Vagina (tissue), 2 donors: ENCODE results near the gene MCM9. TPM values are rescaled to one million over a fixed set of nuclear protein-coding genes. Genes with fewer than 3 reads are reported as not detected.

Experiments
- DNase-seq, 2 donors: peaks; one replicate each; pipeline ENCODE4 v3.0.0-alpha.2; 2017; ENCODE audit errors: extremely low spot score in 2 of 2
- H3K27ac ChIP-seq: fragments of 200-600 bp; sonication (generic); one replicate; pipeline ENCODE4 v1.5.1; 2019
- H3K27me3 ChIP-seq: fragments of 200-600 bp; sonication (generic); one replicate; pipeline ENCODE4 v1.5.1; 2019
- H3K36me3 ChIP-seq, 2 donors: fragments of 200-600 bp; sonication (generic); one replicate each; pipeline ENCODE4 v1.5.1; 2017 to 2019
- H3K4me1 ChIP-seq: fragments of 200-600 bp; sonication (generic); one replicate; pipeline ENCODE4 v1.5.1; 2019
- H3K4me3 ChIP-seq, 2 donors: fragments of 200-600 bp; sonication (generic); 1 replicate in 1 of 2; 2 replicates in 1 of 2; pipeline ENCODE4 v1.5.1; 2016 to 2019
- H3K9me3 ChIP-seq: fragments of 200-600 bp; sonication (generic); one replicate; pipeline ENCODE4 v1.5.1; 2019
- CTCF ChIP-seq, 3 experiments: fragments of 450-650 bp in 2 of 3; fragments of 200-600 bp in 1 of 3; sonication (generic) in 1 of 3; IDR thresholded peaks; one replicate each; pipeline ENCODE4 v1.5.1; 2017 to 2019; ENCODE audit warnings: antibody characterized with exemption in 3 of 3, mild to moderate bottlenecking in 2 of 3, moderate library complexity in 2 of 3
- POLR2A ChIP-seq, 2 donors: fragments of 450-650 bp; IDR thresholded peaks; one replicate each; pipeline ENCODE4 v1.6.1; 2017; ENCODE audit warnings: antibody characterized with exemption in 2 of 2, mild to moderate bottlenecking in 2 of 2, moderate library complexity in 2 of 2
- POLR2AphosphoS5 ChIP-seq, 2 donors: sonication (generic); formaldehyde crosslinking; IDR thresholded peaks; one replicate each; pipeline ENCODE4 v1.9.0; 2017; ENCODE audit warnings: antibody characterized with exemption in 2 of 2, mild to moderate bottlenecking in 2 of 2, low read depth in 1 of 2; ENCODE audit not compliant: insufficient read depth in 1 of 2
- intact Hi-C: fragments of 100-400 bp; cut with DNase I; formaldehyde crosslinking; loops from one replicate; pipeline ENCODE4 v1.15.1; 2023
- total RNA-seq: library from RNA; depleted of rRNA; stranded (reverse); fragments of >200 nt; gene quantifications from one replicate; pipeline ENCODE4 v1.2.3, GENCODE V29; 2016

MCM9 gene
- total RNA-seq, 1 donor from 2014 or later: 25.8 TPM

GRCh38 chr6:118859517-118860064 is 75.4 kb downstream of the MCM9 start:
- no peak overlapping the region for H3K4me3 ChIP-seq
- intact Hi-C loops: no loop called here
- no peaks in the 10 kb centered on the region for H3K27me3 ChIP-seq
- no peak for DNase-seq
- H3K27ac ChIP-seq: no peak overlapping the region
- no peaks in the 10 kb centered on the region for H3K36me3 ChIP-seq
- no peaks in the 10 kb centered on the region for H3K9me3 ChIP-seq
- peaks cover 2% of the 10 kb centered on the region for H3K4me1 ChIP-seq
- no peak for TF ChIP-seq POLR2AphosphoS5 (IDR thresholded peaks at IDR 0.05; ENCODE audit: insufficient read depth in 1 of 2, low read depth in 1 of 2)
- TF ChIP-seq CTCF (IDR thresholded peaks at IDR 0.05): no peak
- TF ChIP-seq POLR2A (IDR thresholded peaks at IDR 0.05): no peak

GRCh38 chr6:118856301-118856700 is 78.7 kb downstream of the MCM9 start:
- Histone ChIP-seq H3K27me3 (no peaks in the 10 kb centered on the region), H3K27ac (no peak overlapping the region), H3K9me3 (no peaks in the 10 kb centered on the region), H3K4me3 (no peak overlapping the region), H3K4me1 (no peaks in the 10 kb centered on the region), H3K36me3 (no peaks in the 10 kb centered on the region)
- intact Hi-C loops: no loop called here
- no peak for DNase-seq
- TF ChIP-seq POLR2A (IDR thresholded peaks at IDR 0.05): no peak
- TF ChIP-seq CTCF (IDR thresholded peaks at IDR 0.05): no peak
- no peak for TF ChIP-seq POLR2AphosphoS5 (IDR thresholded peaks at IDR 0.05; ENCODE audit: insufficient read depth in 1 of 2, low read depth in 1 of 2)

GRCh38 chr6:118853408-118853807 is 81.6 kb downstream of the MCM9 start:
- DNase-seq: no peak
- H3K36me3 ChIP-seq: no peaks in the 10 kb centered on the region
- no peaks in the 10 kb centered on the region for H3K9me3 ChIP-seq
- intact Hi-C loops: no loop called here
- H3K27me3 ChIP-seq: no peaks in the 10 kb centered on the region
- no peak for TF ChIP-seq POLR2AphosphoS5 (IDR thresholded peaks at IDR 0.05; ENCODE audit: insufficient read depth in 1 of 2, low read depth in 1 of 2)
- TF ChIP-seq POLR2A (IDR thresholded peaks at IDR 0.05): no peak
- no peak for TF ChIP-seq CTCF (IDR thresholded peaks at IDR 0.05)
- H3K27ac ChIP-seq: no peak overlapping the region
- no peak overlapping the region for H3K4me3 ChIP-seq
- no peaks in the 10 kb centered on the region for H3K4me1 ChIP-seq

GRCh38 chr6:118844915-118845314 is 90.0 kb downstream of the MCM9 start:
- TF ChIP-seq POLR2A (IDR thresholded peaks at IDR 0.05): no peak
- no peak for TF ChIP-seq POLR2AphosphoS5 (IDR thresholded peaks at IDR 0.05; ENCODE audit: insufficient read depth in 1 of 2, low read depth in 1 of 2)
- TF ChIP-seq CTCF (IDR thresholded peaks at IDR 0.05): no peak
- no peak for DNase-seq
- no peaks in the 10 kb centered on the region for H3K9me3 ChIP-seq
- H3K27ac ChIP-seq: no peak overlapping the region
- H3K4me3 ChIP-seq: no peak overlapping the region
- H3K36me3 ChIP-seq: peaks cover 0 to 3% of the 10 kb centered on the region in 2 donors
- H3K4me1 ChIP-seq: no peaks in the 10 kb centered on the region
- H3K27me3 ChIP-seq: no peaks in the 10 kb centered on the region
- intact Hi-C loops: no loop called here

GRCh38 chr6:118843685-118844390 is 91.1 kb downstream of the MCM9 start:
- Histone ChIP-seq H3K4me3 (no peak overlapping the region), H3K9me3 (no peaks in the 10 kb centered on the region), H3K27me3 (no peaks in the 10 kb centered on the region), H3K4me1 (no peaks in the 10 kb centered on the region), H3K36me3 (peaks cover 0 to 6% of the 10 kb centered on the region in 2 donors), H3K27ac (no peak overlapping the region)
- intact Hi-C loops: no loop called here
- DNase-seq: no peak
- TF ChIP-seq POLR2A (IDR thresholded peaks at IDR 0.05) (no peak), POLR2AphosphoS5 (IDR thresholded peaks at IDR 0.05; ENCODE audit: insufficient read depth in 1 of 2, low read depth in 1 of 2) (no peak), CTCF (IDR thresholded peaks at IDR 0.05) (no peak)
